ENCODE measurements around the gene RPL23.

The RPL23 gene

GRCh38 chr17:38883592-38884526 lies 30.3 kb upstream of the RPL23 start:
- no peak for DNase-seq

GRCh38 chr17:38882870-38883269 lies 29.3 kb upstream of the RPL23 start:
- DNase-seq: no peak

DNA sequence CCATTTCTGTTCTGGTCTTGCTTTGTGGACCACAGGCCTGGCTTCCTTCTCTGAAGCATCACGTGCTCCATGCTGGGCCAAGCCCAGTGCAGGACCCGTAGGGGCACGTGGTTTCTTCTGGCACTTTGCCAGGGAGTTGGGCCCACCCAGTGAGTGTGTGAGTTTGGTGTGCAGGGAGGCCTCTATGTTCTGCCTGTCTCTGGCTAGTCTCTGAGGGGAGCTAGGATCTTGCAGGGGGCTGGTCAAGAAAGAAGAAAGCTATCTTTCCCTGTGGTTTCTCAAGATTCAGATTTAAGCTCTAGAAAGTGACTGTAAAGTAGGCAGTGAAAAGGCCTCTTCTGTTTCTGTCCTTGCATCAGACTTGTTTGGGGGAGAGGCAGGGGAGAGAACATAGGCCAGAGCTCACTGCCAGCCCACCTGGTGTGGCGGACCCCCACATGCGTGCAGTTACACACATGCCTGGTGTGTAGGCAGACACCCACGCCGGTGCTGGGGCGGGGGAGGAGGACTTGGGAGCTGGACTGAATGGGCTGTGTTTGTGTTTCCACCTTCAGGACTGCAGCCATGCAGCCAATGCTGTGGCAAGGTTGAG lies 28.2 kb upstream of the RPL23 start:
- DNase-seq: peak in 1 of 2 donors; percentile 23

- no peak for DNase-seq
Measured at GRCh38 chr17:38879878-38880665, 26.6 kb upstream of the RPL23 start.

DNA sequence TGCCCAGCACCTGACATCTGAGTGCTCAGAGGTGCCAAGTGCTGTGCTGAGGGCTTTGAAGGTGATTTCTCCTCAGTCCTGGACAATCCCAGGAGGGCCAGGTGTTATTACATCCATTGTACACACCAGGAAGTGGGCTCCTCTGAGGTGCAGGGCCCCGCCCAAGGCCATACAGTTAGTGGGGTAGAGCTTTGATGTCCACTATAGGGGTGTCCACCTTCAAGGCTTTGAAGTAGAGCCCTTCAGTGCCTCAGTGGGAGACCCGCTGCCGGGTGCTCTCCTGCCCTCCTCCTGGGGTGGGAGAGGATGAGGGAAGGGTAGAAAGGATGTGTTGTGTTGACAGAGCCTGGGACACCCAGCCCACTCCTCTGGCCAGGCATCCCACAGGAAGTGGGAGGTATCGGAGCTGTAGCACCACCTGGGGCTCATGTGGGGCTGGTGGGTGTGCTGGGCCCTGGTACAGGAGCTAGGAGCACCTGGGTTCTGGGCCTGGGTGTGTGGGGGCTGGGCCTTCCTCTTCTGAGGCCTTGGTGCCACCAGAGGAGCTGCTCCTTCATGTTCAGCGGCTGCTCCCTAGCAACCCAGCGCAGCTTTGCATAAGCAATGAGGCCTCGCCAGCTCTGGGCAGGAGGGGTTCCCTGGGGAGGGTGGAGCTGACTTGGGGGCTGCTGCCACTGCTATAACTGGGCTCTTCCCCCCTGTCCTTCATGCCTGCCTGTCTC lies 23.8 kb upstream of the RPL23 start:
- DNase-seq: no peak

- DNase-seq: no peak
Measured at GRCh38 chr17:38875477-38876075, 22.1 kb upstream of the RPL23 start.

DNA sequence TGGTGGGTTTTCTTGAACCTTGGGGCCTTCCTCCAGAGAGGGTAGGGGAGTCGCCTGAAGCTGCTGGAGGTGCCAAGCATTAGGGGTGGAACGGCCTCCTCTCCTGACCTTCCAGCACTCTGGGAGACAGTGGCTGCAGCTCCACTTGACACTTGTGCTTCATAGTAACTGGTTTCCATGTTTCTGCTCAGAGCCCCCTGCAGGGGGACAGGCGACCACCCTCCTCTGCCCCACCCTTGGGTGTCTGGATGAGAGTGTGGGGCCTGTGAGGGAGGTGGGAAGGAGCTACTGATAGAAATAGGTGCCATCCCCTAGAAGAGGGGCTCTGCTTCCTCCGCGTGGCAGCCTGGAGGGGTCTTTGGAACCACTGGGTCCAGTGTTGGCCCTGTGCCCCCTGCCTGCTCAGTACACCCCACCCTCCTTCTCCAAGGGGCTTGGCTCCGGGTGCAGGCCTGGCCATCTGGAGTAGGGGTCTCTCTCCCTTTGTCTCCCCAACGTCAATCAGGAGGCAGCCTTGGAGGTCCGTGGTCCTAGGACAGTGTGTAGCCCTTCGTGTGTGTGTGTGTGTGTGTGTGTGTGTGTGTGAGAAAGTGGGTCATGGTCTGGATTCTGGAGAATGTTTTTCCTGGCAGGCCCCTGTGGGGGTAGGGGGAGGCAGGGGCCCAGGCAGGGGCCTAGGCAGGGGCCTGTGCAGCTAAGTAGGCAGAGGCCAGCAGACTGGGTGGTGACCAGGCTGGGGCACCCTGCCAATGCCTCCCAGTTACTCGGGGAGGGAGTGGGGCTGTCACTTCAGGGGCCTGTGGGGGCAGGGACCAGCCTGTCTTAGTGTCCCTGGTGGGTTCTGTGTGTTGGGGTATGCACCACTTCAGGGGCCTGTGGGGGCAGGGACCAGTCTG lies 21.2 kb upstream of the RPL23 start:
- no peak for DNase-seq

GRCh38 chr17:38873640-38874380 lies 20.3 kb upstream of the RPL23 start:
- no peak for DNase-seq

- no peak for DNase-seq
Measured at GRCh38 chr17:38872671-38873385, 19.3 kb upstream of the RPL23 start.

- no peak for DNase-seq
Measured at GRCh38 chr17:38872027-38872511, 18.5 kb upstream of the RPL23 start.

- DNase-seq: peak; percentile 60 to 65
Measured at GRCh38 chr17:38871247-38872015, 17.9 kb upstream of the RPL23 start.

DNA sequence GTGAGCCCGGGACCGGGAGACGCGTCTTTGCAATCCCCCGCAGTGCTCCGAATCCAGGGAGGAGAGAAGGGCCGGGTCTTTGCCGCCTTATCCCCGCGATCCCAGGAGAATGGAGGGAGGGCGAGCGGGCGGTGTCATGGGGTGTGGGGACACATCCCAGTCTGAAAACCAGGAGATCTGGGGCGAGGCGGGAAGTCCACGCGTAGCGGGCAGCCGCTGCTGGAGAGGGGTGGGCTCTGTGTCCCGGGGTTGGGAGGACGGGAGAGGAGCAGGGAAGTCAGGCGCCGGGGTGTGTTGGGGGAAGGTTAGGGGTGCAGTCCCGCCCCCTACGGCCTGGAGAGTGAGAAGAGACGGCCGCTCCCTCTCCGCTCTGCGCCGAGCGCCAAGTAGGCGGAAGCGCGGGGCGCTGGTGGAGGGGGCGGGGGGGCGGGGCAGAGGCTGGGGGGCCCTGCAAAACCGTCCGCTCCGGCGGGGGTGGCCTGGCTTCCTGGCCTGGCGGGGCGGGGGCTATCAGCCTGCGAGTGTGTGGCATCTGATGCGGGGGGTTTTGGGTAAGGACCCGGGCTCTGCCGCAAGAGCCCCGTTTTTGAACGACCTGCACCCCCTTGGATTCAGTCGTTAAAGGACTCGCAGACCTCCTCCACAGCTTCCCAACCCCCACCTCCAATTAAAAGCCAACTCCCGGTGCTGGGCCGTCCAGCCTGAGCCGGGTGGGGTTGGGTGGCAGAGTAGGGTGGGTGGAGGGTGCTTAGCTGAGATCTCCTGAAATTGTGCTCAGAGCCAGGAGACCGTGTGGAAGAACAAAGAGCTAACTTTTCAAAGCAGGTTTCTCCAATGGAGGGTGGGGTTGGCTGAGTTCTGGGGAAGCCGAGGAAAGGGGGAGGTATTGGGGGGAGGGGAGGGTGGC lies 17.0 kb upstream of the RPL23 start:
- peak; percentile 48 to 53 for DNase-seq

- peak; percentile 79 to 81 for DNase-seq
Measured at GRCh38 chr17:38869526-38870258, 16.2 kb upstream of the RPL23 start, which contains the start of gene LASP1. Gene LASP1, plus strand, starts transcription at chr17:38870058. Its CDS starts 132 bp downstream, at chr17:38870190.

- peak; percentile 95 to 96 for DNase-seq
Measured at GRCh38 chr17:38868817-38869525, 15.4 kb upstream of the RPL23 start.

GRCh38 chr17:38867968-38868816 lies 14.7 kb upstream of the RPL23 start:
- no peak for DNase-seq
